Measurements from ENCODE around the gene ACSL5. TPM values are rescaled to one million over a fixed set of nuclear protein-coding genes. Genes with fewer than 3 reads are reported as not detected.

ACSL5 gene
- total and polyA plus RNA-seq, 2 of the 8 experiments (the other 6 are each of a cell fraction or from before 2014, with no cell fraction given), result not detected

GRCh38 chr10:112352044-112352443 is 21.9 kb upstream of the ACSL5 start (continued):
- TF ChIP-seq MAX (IDR thresholded peaks at IDR 0.05) (no peak), TCF12 (IDR thresholded peaks at IDR 0.05; ENCODE audit: low read depth, low read length) (no peak)
